K562 (cell line): ENCODE data around the gene KLK1.

Experiments used
- ATF2 ChIP-seq: sonication (generic); formaldehyde crosslinking; IDR thresholded peaks from 2 replicates; pipeline ENCODE4 v1.8.1; 2022; ENCODE audit warnings: missing genetic modification reagents
- COPS2 ChIP-seq: fragments of 450-650 bp; conservative IDR thresholded peaks from 2 replicates; pipeline ENCODE4 v1.6.1; 2016; ENCODE audit warnings: mild to moderate bottlenecking, moderate library complexity
- NCOA1 ChIP-seq: fragments of 450-650 bp; IDR thresholded peaks from 2 replicates; pipeline ENCODE4 v1.6.1; 2016; ENCODE audit warnings: low read depth
- PTRF ChIP-seq: fragments of 450-650 bp; IDR thresholded peaks from 2 replicates; pipeline ENCODE4 v1.6.1; 2016; ENCODE audit warnings: mild to moderate bottlenecking, missing genetic modification characterization, missing compliant biosample characterization
- USF2 ChIP-seq: sonication (generic); formaldehyde crosslinking; IDR thresholded peaks from 2 replicates; pipeline ENCODE4 v1.5.0; 2020; ENCODE audit warnings: missing genetic modification reagents
- ZNF143 ChIP-seq: sonication (generic); formaldehyde crosslinking; IDR thresholded peaks from 2 replicates; pipeline ENCODE4 v1.9.0; 2022; ENCODE audit warnings: mild to moderate bottlenecking, missing genetic modification reagents

- no peak for TF ChIP-seq PTRF (tag)
- TF ChIP-seq USF2 (CRISPR knock-in tag) = no peak
- TF ChIP-seq NCOA1 = no peak
- TF ChIP-seq ZNF143 = no peak
- no peak for TF ChIP-seq ATF2 (CRISPR knock-in tag)
- TF ChIP-seq COPS2 = no peak
Observed at GRCh38 chr19:50844296-50844935, 20.8 kb upstream of the KLK1 start.
